IMR-90 (cell line): ENCODE measurements around the gene TRPM3. TPM values are rescaled to one million over a fixed set of nuclear protein-coding genes. Genes with fewer than 3 reads are reported as not detected.

Source experiments
- ATAC-seq: fragments of 200-7000 bp; cut with Tn5 transposase; 2 replicates; pipeline ENCODE4 v1.9.1; 2020; ENCODE audit warnings: low read depth, mild to moderate bottlenecking, moderate library complexity
- BruUV-seq: library from RNA; stranded (reverse); fragments of 400-500 nt; replicated peaks from 2 replicates; lab custom pipeline; 2021; lab: Mats Ljungman, UMichigan
- CTCF ChIA-PET: fragments of 300-600 bp; formaldehyde crosslinking; extraction: SDS; loops from one replicate; lab custom pipeline; 2021; ENCODE audit warnings: antibody characterized with exemption; lab: Yijun Ruan, JAX
- POLR2A ChIA-PET: fragments of 300-600 bp; sonication (Branson Sonifier 250); formaldehyde crosslinking; loops from one replicate; lab custom pipeline; 2022; ENCODE audit warnings: antibody characterized with exemption; ENCODE audit not compliant: unreplicated experiment; lab: Charles Lee
- DNase-seq: peaks from one replicate; pipeline ENCODE4 v3.0.0; 2013
- H2AFZ ChIP-seq: replicated peaks from 2 replicates; pipeline ENCODE3; 2013; ENCODE audit warnings: low read length, mild to moderate bottlenecking; ENCODE audit not compliant: poor library complexity
- H2AK5ac ChIP-seq: 2 replicates; pipeline ENCODE4 v1.6.1; 2013; ENCODE audit warnings: low read depth, low read length, inconsistent platforms
- H2AK9ac ChIP-seq: replicated peaks from 2 replicates; pipeline ENCODE3; 2013; ENCODE audit warnings: mild to moderate bottlenecking, low read depth, low read length, moderate library complexity; ENCODE audit not compliant: poor library complexity
- H2BK120ac ChIP-seq: 2 replicates; pipeline ENCODE4 v1.6.1; 2013; ENCODE audit warnings: low read depth, low read length, inconsistent platforms
- H2BK15ac ChIP-seq: 3 replicates; pipeline ENCODE4 v1.6.1; 2013; ENCODE audit warnings: low read depth, low read length, inconsistent platforms
- H2BK20ac ChIP-seq: 2 replicates; pipeline ENCODE4 v1.6.1; 2013; ENCODE audit warnings: low read depth, mild to moderate bottlenecking, inconsistent platforms, low read length, moderate library complexity
- H2BK5ac ChIP-seq: 2 replicates; pipeline ENCODE4 v1.6.1; 2013; ENCODE audit warnings: mild to moderate bottlenecking, low read depth, low read length, inconsistent platforms; ENCODE audit not compliant: poor library complexity, severe bottlenecking
- H3K14ac ChIP-seq: replicated peaks from 2 replicates; pipeline ENCODE4 v1.6.1; 2013; ENCODE audit warnings: low read depth, low read length, inconsistent platforms
- H3K18ac ChIP-seq: 2 replicates; pipeline ENCODE4 v1.6.1; 2013; ENCODE audit warnings: low read depth, low read length, control low read depth
- H3K23ac ChIP-seq: 2 replicates; pipeline ENCODE4 v1.6.1; 2013; ENCODE audit warnings: low read depth, low read length, inconsistent platforms
- H3K27ac ChIP-seq: 2 replicates; pipeline ENCODE4 v1.5.1; 2013; ENCODE audit warnings: mild to moderate bottlenecking, control low read depth, low read length; ENCODE audit not compliant: insufficient read depth
- H3K27me3 ChIP-seq: 2 replicates; pipeline ENCODE4 v1.6.1; 2013; ENCODE audit warnings: low read length; ENCODE audit not compliant: control insufficient read depth, insufficient read depth
- H3K36me3 ChIP-seq: 2 replicates; pipeline ENCODE4 v1.6.1; 2013; ENCODE audit warnings: low read length, mixed read lengths; ENCODE audit not compliant: control insufficient read depth, insufficient read depth
- H3K4ac ChIP-seq: 2 replicates; pipeline ENCODE4 v1.6.1; 2013; ENCODE audit warnings: low read depth, low read length, inconsistent platforms
- H3K4me1 ChIP-seq: 2 replicates; pipeline ENCODE4 v1.6.1; 2013; ENCODE audit warnings: low read length, mixed read lengths; ENCODE audit not compliant: control insufficient read depth, insufficient read depth
- H3K4me2 ChIP-seq: 2 replicates; pipeline ENCODE4 v1.6.1; 2013; ENCODE audit warnings: low read depth, mild to moderate bottlenecking, control low read depth, low read length, moderate library complexity
- H3K4me3 ChIP-seq: 2 replicates; pipeline ENCODE4 v1.5.1; 2013; ENCODE audit warnings: low read depth, mild to moderate bottlenecking, control low read depth, low read length, moderate library complexity; ENCODE audit not compliant: insufficient read depth
- H3K56ac ChIP-seq: 2 replicates; pipeline ENCODE4 v1.6.1; 2013; ENCODE audit warnings: low read length, inconsistent platforms; ENCODE audit not compliant: insufficient read depth; ENCODE audit errors: extremely low read depth
- H3K79me1 ChIP-seq, 2 experiments: 2 replicates each; pipeline ENCODE4 v1.6.1; 2013; ENCODE audit warnings: low read length in 2 of 2, inconsistent platforms in 1 of 2, low read depth in 1 of 2
- H3K9ac ChIP-seq: 2 replicates; pipeline ENCODE4 v1.6.1; 2013; ENCODE audit warnings: low read depth, low read length, control low read depth
- H3K9me1 ChIP-seq: 2 replicates; pipeline ENCODE4 v1.6.1; 2013; ENCODE audit warnings: low read length, inconsistent platforms; ENCODE audit not compliant: insufficient read depth
- H3K9me3 ChIP-seq: 2 replicates; pipeline ENCODE4 v1.6.1; 2013; ENCODE audit warnings: low read length; ENCODE audit not compliant: control insufficient read depth, insufficient read depth
- H4K20me1 ChIP-seq: 2 replicates; pipeline ENCODE4 v1.6.1; 2013; ENCODE audit warnings: low read length, inconsistent platforms; ENCODE audit not compliant: insufficient read depth
- H4K5ac ChIP-seq: 2 replicates; pipeline ENCODE4 v1.6.1; 2013; ENCODE audit warnings: mild to moderate bottlenecking, low read depth, low read length, control low read depth
- H4K8ac ChIP-seq, 2 experiments: 2 replicates each; pipeline ENCODE4 v1.6.1; 2013; ENCODE audit warnings: low read depth in 2 of 2, low read length in 2 of 2, control low read depth in 1 of 2, inconsistent platforms in 1 of 2
- H4K91ac ChIP-seq: 2 replicates; pipeline ENCODE4 v1.6.1; 2013; ENCODE audit warnings: low read depth, low read length, inconsistent platforms; ENCODE audit not compliant: insufficient read depth
- BHLHE40 ChIP-seq: fragments of 150-350 bp; IDR thresholded peaks from 2 replicates; pipeline ENCODE4 v1.6.1; 2016; ENCODE audit warnings: mild to moderate bottlenecking, low read depth, low read length
- CHD1 ChIP-seq: IDR thresholded peaks from 2 replicates; pipeline ENCODE4 v1.6.1; 2012; ENCODE audit warnings: low read depth, low read length, improper control_type of control experiment
- CTCF ChIP-seq: conservative IDR thresholded peaks from 2 replicates; pipeline ENCODE4 v1.5.1; 2012; ENCODE audit warnings: mild to moderate bottlenecking, low read depth, low read length, improper control_type of control experiment
- ELK1 ChIP-seq: fragments of 150-350 bp; IDR thresholded peaks from 2 replicates; pipeline ENCODE4 v1.6.1; 2016; ENCODE audit warnings: low read depth, mild to moderate bottlenecking, low read length, moderate library complexity, borderline replicate concordance
- MAFK ChIP-seq: IDR thresholded peaks from 2 replicates; pipeline ENCODE4 v1.6.1; 2012; ENCODE audit warnings: low read depth, low read length, improper control_type of control experiment
- MXI1 ChIP-seq: IDR thresholded peaks from 2 replicates; pipeline ENCODE4 v1.6.1; 2012; ENCODE audit warnings: low read depth, mild to moderate bottlenecking, low read length, moderate library complexity, borderline replicate concordance
- NFE2L2 ChIP-seq: fragments of 150-350 bp; IDR thresholded peaks from 2 replicates; pipeline ENCODE4 v1.6.1; 2016; ENCODE audit warnings: low read depth, mild to moderate bottlenecking, low read length
- POLR2A ChIP-seq: IDR thresholded peaks from 2 replicates; pipeline ENCODE4 v1.6.1; 2012; ENCODE audit warnings: mild to moderate bottlenecking, low read depth, low read length
- RCOR1 ChIP-seq: IDR thresholded peaks from 2 replicates; pipeline ENCODE4 v1.6.1; 2012; ENCODE audit warnings: mild to moderate bottlenecking, low read length, improper control_type of control experiment; ENCODE audit not compliant: insufficient replicate concordance
- SMC3 ChIP-seq: fragments of 150-350 bp; IDR thresholded peaks from 2 replicates; pipeline ENCODE4 v1.6.1; 2016; ENCODE audit warnings: low read depth, mild to moderate bottlenecking, antibody characterized with exemption, low read length, moderate library complexity
- WGBS, 2 experiments: methylation state at CpG; one replicate each; pipeline versions ENCODE4 v1.1.5 to v1.1.7; 2013; ENCODE audit warnings: missing lambda C conversion rate in 2 of 2; ENCODE audit not compliant: insufficient read length in 1 of 2; ENCODE audit errors: extremely low coverage in 2 of 2; 5-methylcytosine and 5-hydroxymethylcytosine counted together
- dilution Hi-C: fragments of 300-500 bp; cut with HindIII; formaldehyde crosslinking; loops from one replicate; pipeline ENCODE4 v1.14.3; 2018; ENCODE audit warnings: low sequenced_read_pairs; ENCODE audit not compliant: unreplicated experiment
- in situ Hi-C: fragments of 300-500 bp; cut with MboI; formaldehyde crosslinking; loops from 3 replicates; pipeline ENCODE4 v1.14.3; 2019; ENCODE audit warnings: low sequenced_read_pairs, inconsistent platforms, mixed read lengths
- intact Hi-C: fragments of 100-400 bp; cut with micrococcal nuclease; formaldehyde crosslinking; loops from 2 replicates; pipeline ENCODE4 v1.10.0; 2022
- polyA plus RNA-seq, 3 experiments: library from polyadenylated mRNA; depleted of rRNA; stranded (reverse); fragments of >200 nt; gene quantifications; 2 replicates each; pipeline ENCODE4 v1.2.3, GENCODE V29; 2012; ENCODE audit warnings: low replicate concordance in 1 of 3
- total RNA-seq: library from RNA; depleted of rRNA; stranded (reverse); fragments of >200 nt; gene quantifications from 2 replicates; pipeline ENCODE4 v1.2.3, GENCODE V29; 2012

TRPM3 gene
- total and polyA plus RNA-seq, 2 of the 4 experiments (the other 2 are of a cell fraction), result not detected

GRCh38 chr9:70693186-70693585 lies 428.2 kb downstream of the TRPM3 start:
- intact Hi-C loops (no loop called here), in situ Hi-C loops (no loop called here), dilution Hi-C loops (no loop called here)
- Histone ChIP-seq H3K18ac (no peak overlapping the region), H2BK5ac (no peak overlapping the region), H3K9ac (no peak overlapping the region), H3K4ac (no peak overlapping the region), H3K4me2 (no peak overlapping the region), H3K56ac (no peak overlapping the region), H3K9me1 (no peaks in the 10 kb centered on the region), H4K91ac (no peak overlapping the region), H2AFZ (no peak overlapping the region), H2BK15ac (no peak overlapping the region), H2BK120ac (no peak overlapping the region), H3K36me3 (no peaks in the 10 kb centered on the region), H3K27ac (no peak overlapping the region), H3K27me3 (no peaks in the 10 kb centered on the region), H3K79me1 (no peaks in the 10 kb centered on the region), H2AK5ac (no peak overlapping the region), H3K23ac (no peak overlapping the region), H3K4me3 (no peak overlapping the region), H4K5ac (no peak overlapping the region), H3K14ac (no peak overlapping the region), H4K8ac (no peak overlapping the region), H3K4me1 (no peaks in the 10 kb centered on the region), H3K9me3 (no peaks in the 10 kb centered on the region), H4K20me1 (no peaks in the 10 kb centered on the region), H2AK9ac (no peak overlapping the region), H2BK20ac (no peak overlapping the region)
- no peak for TF ChIP-seq ELK1
- no peak for TF ChIP-seq MXI1
- no peak for TF ChIP-seq POLR2A
- TF ChIP-seq MAFK, result no peak
- TF ChIP-seq SMC3, result no peak
- TF ChIP-seq CTCF, result no peak
- no peak for TF ChIP-seq CHD1
- TF ChIP-seq RCOR1, result no peak
- no peak for TF ChIP-seq NFE2L2
- TF ChIP-seq BHLHE40, result no peak
- no peak for ATAC-seq
- POLR2A ChIA-PET, result no interaction called here
- WGBS, 2 experiments, result no CpG with 5 or more reads among the region's 1 CpG
- no TSS peak for BruUV-seq
- CTCF ChIA-PET, result no interaction called here
- DNase-seq, result no peak
